KMS-11 (cell line): ENCODE results near the gene NUP93.

ENCODE experiments used
- H2AFZ ChIP-seq: fragments of 200-600 bp; sonication (generic); 2 replicates; pipeline ENCODE4 v1.6.1; 2016; ENCODE audit warnings: antibody characterized with exemption, mixed run types, low read depth
- H3K27ac ChIP-seq: fragments of 200-600 bp; sonication (generic); 2 replicates; pipeline ENCODE4 v1.6.1; 2016; ENCODE audit warnings: mild to moderate bottlenecking, mixed run types
- H3K27me3 ChIP-seq: fragments of 200-600 bp; sonication (generic); 2 replicates; pipeline ENCODE4 v1.6.1; 2017; ENCODE audit warnings: mild to moderate bottlenecking, low read depth, mixed run types, moderate library complexity; ENCODE audit not compliant: insufficient read depth
- H3K36me3 ChIP-seq: fragments of 200-600 bp; sonication (generic); 2 replicates; pipeline ENCODE4 v1.6.1; 2017; ENCODE audit warnings: mild to moderate bottlenecking, mixed run types; ENCODE audit not compliant: insufficient read depth
- H3K4me1 ChIP-seq: fragments of 200-600 bp; sonication (generic); 2 replicates; pipeline ENCODE4 v1.6.1; 2016; ENCODE audit warnings: mild to moderate bottlenecking, low read depth, mixed run types; ENCODE audit not compliant: poor library complexity, severe bottlenecking
- H3K4me2 ChIP-seq: fragments of 200-600 bp; sonication (generic); 2 replicates; pipeline ENCODE4 v1.7.0; 2016; ENCODE audit warnings: mild to moderate bottlenecking, mixed run types
- H3K4me3 ChIP-seq: fragments of 200-600 bp; sonication (generic); IDR thresholded peaks from 2 replicates; pipeline ENCODE4 v1.6.1; 2017; ENCODE audit warnings: low read depth, low read length, mixed read lengths; ENCODE audit not compliant: insufficient read depth
- H3K79me2 ChIP-seq: fragments of 200-600 bp; sonication (generic); 2 replicates; pipeline ENCODE4 v1.6.1; 2016; ENCODE audit warnings: low read depth, mixed run types; ENCODE audit not compliant: insufficient read depth
- H3K9ac ChIP-seq: fragments of 200-600 bp; sonication (generic); 2 replicates; pipeline ENCODE4 v1.6.1; 2016; ENCODE audit warnings: mild to moderate bottlenecking, mixed run types
- H4K20me1 ChIP-seq: fragments of 200-600 bp; sonication (generic); 2 replicates; pipeline ENCODE4 v1.6.1; 2016; ENCODE audit warnings: mild to moderate bottlenecking, mixed run types; ENCODE audit not compliant: insufficient read depth
- TF ChIP-seq, protein P1 (sequence below): fragments of 200-600 bp; sonication (generic); conservative IDR thresholded peaks from 2 replicates; pipeline ENCODE4 v1.6.1; 2017; ENCODE audit warnings: low read depth, mild to moderate bottlenecking, antibody characterized with exemption, low read length, moderate library complexity, mixed read lengths

The NUP93 gene

DNA sequence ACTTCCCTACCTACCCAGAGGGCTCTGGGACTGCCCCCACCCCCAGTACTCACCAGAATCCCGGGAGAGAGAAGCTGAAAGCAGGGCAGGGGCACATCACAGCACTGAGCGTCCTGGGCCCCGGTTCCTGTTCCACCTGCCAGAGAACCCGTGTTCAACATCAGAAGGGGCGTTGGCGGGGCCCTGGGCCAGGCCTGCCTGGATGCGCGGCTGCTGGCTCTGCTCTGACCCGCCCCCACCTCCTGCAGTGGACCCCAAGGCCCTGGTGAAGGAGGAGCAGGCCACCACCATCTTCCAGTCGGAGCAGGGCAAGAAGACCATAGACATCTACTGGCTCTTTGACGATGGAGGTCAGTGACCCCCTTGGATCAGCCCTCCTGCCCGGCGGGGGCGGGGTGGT, 162.8 kb downstream of the NUP93 start:
- TF ChIP-seq, protein P1, sequence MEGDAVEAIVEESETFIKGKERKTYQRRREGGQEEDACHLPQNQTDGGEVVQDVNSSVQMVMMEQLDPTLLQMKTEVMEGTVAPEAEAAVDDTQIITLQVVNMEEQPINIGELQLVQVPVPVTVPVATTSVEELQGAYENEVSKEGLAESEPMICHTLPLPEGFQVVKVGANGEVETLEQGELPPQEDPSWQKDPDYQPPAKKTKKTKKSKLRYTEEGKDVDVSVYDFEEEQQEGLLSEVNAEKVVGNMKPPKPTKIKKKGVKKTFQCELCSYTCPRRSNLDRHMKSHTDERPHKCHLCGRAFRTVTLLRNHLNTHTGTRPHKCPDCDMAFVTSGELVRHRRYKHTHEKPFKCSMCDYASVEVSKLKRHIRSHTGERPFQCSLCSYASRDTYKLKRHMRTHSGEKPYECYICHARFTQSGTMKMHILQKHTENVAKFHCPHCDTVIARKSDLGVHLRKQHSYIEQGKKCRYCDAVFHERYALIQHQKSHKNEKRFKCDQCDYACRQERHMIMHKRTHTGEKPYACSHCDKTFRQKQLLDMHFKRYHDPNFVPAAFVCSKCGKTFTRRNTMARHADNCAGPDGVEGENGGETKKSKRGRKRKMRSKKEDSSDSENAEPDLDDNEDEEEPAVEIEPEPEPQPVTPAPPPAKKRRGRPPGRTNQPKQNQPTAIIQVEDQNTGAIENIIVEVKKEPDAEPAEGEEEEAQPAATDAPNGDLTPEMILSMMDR = no peak
- Histone ChIP-seq H3K36me3 (no peaks in the 10 kb centered on the region), H3K4me1 (peaks cover 15% of the 10 kb centered on the region), H3K27me3 (no peaks in the 10 kb centered on the region), H2AFZ (no peak overlapping the region), H3K4me3 (no peak overlapping the region), H3K79me2 (no peaks in the 10 kb centered on the region), H3K27ac (no peak overlapping the region), H4K20me1 (no peaks in the 10 kb centered on the region), H3K4me2 (no peak overlapping the region), H3K9ac (no peak overlapping the region)

DNA sequence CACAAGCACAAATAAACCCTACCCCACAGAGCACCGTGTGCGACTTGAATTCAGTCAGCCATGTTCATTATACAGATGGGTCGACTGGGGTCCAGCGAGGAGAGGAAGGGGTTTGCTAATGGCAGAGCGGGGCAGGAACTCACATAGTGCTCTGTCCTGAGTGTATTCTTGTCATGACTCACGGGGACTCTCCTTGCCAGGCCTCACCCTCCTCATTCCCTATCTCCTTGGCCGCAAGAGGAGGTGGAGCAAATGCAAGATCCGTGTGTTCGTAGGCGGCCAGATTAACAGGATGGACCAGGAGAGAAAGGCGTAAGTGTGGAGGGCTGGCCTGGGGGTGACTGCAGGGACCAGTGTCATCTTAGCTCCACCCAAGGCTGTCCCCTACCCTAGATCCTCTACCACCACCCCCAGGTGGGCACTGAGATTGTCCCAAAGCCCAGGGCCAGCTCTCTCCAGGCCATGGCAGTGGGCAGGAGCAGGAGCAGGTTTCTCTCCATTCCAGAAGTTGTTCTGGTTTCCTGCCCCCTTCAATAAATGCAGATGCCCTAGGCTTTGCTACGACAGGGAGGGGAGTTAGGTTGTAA, 164.5 kb downstream of the NUP93 start:
- TF ChIP-seq, protein P1 = no peak
- Histone ChIP-seq H3K27me3 (no peaks in the 10 kb centered on the region), H4K20me1 (no peaks in the 10 kb centered on the region), H3K27ac (no peak overlapping the region), H3K9ac (no peak overlapping the region), H2AFZ (no peak overlapping the region), H3K4me1 (peaks cover 16% of the 10 kb centered on the region), H3K4me3 (no peak overlapping the region), H3K36me3 (no peaks in the 10 kb centered on the region), H3K4me2 (no peak overlapping the region), H3K79me2 (no peaks in the 10 kb centered on the region)

DNA sequence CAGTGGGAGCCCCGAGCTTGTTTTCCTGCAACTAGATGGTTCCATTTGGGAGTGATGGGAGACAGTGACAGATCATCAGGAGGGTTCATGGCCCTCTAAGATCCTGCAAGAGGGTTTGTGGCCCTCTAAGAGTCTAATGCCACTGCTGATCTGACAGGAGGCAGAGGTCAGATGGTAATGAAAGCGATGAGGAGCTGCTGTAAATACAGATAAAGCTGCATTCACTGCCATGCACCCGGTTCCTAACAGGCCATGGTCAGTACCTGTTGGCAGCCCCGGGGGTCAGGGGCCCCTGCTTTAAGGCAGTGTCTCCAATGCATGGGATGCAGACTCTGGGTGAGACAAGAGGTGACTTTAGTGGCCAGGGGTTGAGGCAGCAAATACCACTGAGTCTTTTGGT, 165.9 kb downstream of the NUP93 start:
- H4K20me1 ChIP-seq = no peaks in the 10 kb centered on the region
- H3K36me3 ChIP-seq = no peaks in the 10 kb centered on the region
- no peak overlapping the region for H3K4me2 ChIP-seq
- H2AFZ ChIP-seq = no peak overlapping the region
- peaks cover 16% of the 10 kb centered on the region for H3K4me1 ChIP-seq
- no peak overlapping the region for H3K27ac ChIP-seq
- no peaks in the 10 kb centered on the region for H3K79me2 ChIP-seq
- no peaks in the 10 kb centered on the region for H3K27me3 ChIP-seq
- H3K4me3 ChIP-seq = no peak overlapping the region
- TF ChIP-seq, protein P1 = no peak
- H3K9ac ChIP-seq = no peak overlapping the region

DNA sequence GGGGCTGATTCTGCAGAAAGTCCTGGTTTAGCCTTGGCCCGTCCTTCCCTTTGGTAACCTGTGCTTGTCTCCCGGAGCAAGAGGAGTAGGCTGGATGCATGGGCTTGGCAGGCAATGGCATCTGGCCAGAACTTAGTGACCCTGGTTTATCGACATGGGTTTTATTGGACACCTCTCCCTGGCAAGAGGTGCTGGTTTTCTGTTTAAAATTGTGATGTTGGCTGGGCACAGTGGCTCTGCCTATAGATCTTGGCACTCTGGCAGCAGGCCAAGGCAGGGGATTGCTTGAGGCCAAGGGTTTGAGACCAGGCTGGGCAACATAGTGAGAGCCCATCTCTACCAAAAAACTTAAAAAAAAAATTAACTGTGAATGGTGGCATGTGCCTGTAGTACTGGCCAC, 166.3 kb downstream of the NUP93 start:
- H3K27me3 ChIP-seq = no peaks in the 10 kb centered on the region
- no peak overlapping the region for H3K4me2 ChIP-seq
- H3K36me3 ChIP-seq = no peaks in the 10 kb centered on the region
- H3K27ac ChIP-seq = no peak overlapping the region
- TF ChIP-seq, protein P1 = no peak
- no peak overlapping the region for H3K4me3 ChIP-seq
- no peaks in the 10 kb centered on the region for H4K20me1 ChIP-seq
- no peak overlapping the region for H2AFZ ChIP-seq
- H3K79me2 ChIP-seq = no peaks in the 10 kb centered on the region
- H3K4me1 ChIP-seq = peaks cover 16% of the 10 kb centered on the region
- no peak overlapping the region for H3K9ac ChIP-seq
